GM21447 (cell line): ENCODE data around the gene ETS2.

ENCODE experiments used
- ATAC-seq: cut with Tn5 transposase; IDR thresholded peaks from one replicate; pipeline ENCODE4 v1.9.1; 2021; ENCODE audit not compliant: unreplicated experiment

The ETS2 gene

DNA sequence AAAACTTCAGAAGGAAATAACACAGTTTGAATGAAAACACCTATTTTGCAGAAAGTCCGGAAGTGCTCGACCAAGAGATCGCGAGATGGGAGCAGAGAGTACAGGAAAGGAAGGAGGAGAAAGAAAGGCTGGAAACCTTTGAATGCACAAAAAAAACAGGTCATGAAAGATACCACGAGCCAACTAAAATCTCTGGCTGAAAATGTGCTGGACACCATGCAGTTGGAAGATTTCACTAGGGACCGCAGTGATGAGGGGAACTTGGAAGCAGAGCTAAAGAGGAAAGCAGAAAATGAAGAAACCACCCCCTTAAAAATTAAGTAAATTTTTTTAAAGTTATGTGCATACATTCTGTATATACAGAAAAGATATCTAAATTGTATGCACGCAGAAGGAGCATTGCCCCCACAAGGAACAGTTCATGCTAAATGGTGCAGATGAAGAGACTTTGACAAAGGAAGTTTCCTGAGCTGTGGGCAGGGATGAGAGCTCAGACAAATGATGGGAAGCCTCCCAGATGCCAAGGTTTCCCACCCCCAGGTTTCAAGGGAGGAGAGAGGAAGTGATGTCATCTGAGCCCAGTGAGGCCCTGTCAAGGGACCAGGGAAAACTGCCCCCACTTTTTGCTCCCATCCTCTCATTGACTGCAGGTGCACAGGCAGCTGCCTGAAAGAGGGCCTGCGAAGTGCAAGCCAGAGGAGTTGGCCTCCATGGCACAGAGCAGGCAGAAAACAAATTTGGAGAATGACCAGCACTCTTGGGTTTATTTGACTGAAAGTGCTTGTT, 52.5 kb downstream of the ETS2 start:
- ATAC-seq, result no peak

- no peak for ATAC-seq
These were observed 53.1 kb downstream of the ETS2 start for GRCh38 chr21:38858812-38859205.

- ATAC-seq, result no peak
These were observed 54.1 kb downstream of the ETS2 start for GRCh38 chr21:38859852-38860251.

- ATAC-seq, result no peak
These were observed 55.3 kb downstream of the ETS2 start for GRCh38 chr21:38861056-38861455.

DNA sequence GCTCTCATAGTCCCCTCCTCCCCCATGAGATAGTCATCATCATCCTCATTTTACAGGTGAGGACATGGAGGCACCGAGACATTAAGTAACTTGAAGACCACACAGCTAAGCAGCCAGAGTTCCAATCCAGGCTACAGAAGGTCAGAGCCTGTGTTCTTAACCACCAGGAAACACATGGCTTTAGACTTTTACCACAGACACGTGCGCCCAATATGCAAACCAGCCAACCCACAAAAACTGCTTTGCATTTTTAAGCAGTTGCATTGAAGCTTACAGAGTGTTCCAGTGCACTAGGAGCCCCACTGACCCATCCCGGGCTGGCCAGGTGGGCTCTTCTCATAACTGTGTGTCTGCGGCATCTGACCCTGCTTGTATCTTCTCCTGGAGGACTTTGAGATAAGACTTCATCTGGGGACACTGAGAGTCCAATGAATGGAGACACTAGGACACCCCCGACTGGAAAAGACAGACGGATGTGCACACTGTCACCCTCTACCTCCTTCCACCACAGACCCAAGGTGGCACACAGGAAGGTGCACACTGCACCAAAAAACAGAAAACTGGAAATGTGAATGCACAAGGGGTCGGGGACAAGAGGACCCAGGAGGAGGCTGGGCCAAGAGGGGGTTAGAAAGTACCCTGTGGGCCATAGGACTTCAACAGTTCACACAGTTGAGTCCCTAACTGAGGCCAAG, 56.4 kb downstream of the ETS2 start:
- peak; percentile 92 for ATAC-seq

DNA sequence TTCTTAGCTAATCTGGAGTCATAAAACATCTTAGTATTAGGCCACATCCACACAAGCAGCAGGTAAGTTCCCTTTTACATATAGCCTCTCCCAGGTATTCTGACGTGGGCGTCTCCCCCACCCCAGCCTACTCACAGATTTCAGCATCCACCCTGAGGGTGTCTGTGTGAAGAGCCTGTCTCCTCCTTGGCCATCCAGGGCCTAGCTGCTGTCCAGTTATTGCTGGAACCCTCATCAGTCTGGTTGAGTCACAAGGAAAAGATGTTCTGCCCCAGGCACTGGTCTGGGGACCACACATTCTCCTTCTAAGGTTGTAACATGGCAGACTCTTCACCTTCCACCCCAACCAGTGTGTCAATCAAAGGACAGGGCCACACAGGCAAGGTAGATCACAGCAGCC, 57.6 kb downstream of the ETS2 start:
- no peak for ATAC-seq

DNA sequence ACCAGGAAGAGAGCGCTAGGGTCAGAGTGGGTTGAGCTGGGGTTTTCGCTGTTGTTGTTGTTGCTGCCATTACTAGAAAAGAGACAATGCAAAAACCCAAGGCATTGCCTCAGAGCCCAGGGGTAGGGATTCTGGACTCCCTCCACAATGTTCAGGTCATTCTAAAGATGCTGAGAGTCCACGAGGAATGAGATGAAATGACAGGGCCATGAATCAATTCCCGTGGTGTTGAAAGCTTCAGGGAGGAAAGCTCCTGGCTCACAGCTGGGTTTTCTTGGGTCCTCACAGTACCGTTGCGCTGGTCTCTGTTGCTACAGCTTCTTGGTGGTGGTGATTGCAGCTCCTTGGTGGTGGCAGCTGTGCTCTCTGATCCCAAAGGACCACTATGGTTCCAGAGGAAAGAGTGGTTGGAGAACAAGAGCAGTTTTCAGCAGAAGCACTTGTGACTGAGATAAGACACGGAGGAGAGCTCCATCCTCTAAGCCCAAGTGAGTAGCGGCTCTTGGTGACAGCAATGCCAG, 58.2 kb downstream of the ETS2 start:
- ATAC-seq, result no peak

GRCh38 chr21:38864964-38865363, 59.2 kb downstream of the ETS2 start:
- no peak for ATAC-seq

DNA sequence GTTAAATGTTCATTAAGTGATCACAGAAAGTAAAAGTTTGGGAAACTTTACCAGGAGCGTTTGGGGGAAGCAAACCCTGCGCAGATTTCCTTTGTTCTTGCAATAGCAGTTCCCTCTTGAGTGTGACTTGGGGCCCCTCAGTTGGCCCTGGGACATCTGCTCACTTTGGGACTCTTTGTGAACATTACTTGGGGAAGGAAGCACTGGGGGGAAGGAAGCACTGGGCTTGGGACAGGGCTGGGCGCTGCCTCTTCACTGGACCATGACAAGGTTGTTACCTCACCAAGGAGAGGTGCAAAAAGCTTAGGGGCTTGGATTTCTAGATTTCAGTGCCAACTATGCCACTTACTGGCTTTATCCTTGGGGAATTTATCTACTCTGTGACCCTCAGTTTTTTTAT, 63.5 kb downstream of the ETS2 start:
- ATAC-seq, result no peak

DNA sequence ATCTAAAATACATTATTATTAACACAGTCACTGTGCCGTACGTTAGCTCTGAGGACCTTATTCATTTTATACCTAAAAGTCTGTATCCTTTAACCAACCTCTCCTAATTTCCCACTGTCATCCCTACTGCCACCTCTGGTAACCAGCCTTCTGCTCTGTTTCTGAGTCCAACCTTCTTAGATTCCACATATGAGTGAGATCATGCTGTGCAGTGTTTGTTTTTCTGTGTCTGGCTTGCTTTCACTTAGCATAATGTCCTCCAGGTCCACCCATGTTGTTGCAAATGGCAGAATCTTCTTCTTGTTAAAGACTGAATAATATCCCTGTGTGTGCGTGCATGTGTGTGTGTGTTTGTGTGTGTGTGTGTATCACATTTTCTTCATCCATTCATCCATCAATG, 64.2 kb downstream of the ETS2 start:
- no peak for ATAC-seq
